Brain microvascular endothelial cell (primary cell): ENCODE data around the gene GABPB2.

Experiments used
- DNase-seq: peaks from one replicate; pipeline ENCODE4 v3.0.0-alpha.2; 2020
- H3K27ac ChIP-seq: fragments of 250-450 bp; sonication (Bioruptor Pico); 2 replicates; pipeline ENCODE4 v1.5.1; 2020; ENCODE audit warnings: mild to moderate bottlenecking, moderate library complexity
- H3K27me3 ChIP-seq: fragments of 250-450 bp; sonication (Bioruptor Pico); replicated peaks from 2 replicates; pipeline ENCODE4 v1.5.1; 2020; ENCODE audit warnings: mild to moderate bottlenecking
- H3K36me3 ChIP-seq: fragments of 250-450 bp; sonication (Bioruptor Pico); replicated peaks from 2 replicates; pipeline ENCODE4 v1.5.1; 2020; ENCODE audit warnings: mild to moderate bottlenecking
- H3K4me3 ChIP-seq: 2 replicates; pipeline ENCODE4 v1.5.1; 2011; ENCODE audit warnings: low read depth, mild to moderate bottlenecking, control low read depth, low read length, moderate library complexity
- CTCF ChIP-seq: IDR thresholded peaks from 2 replicates; pipeline ENCODE4 v1.5.1; 2011; ENCODE audit warnings: low read depth, mild to moderate bottlenecking, moderate library complexity, low read length, control low read depth, inconsistent platforms; ENCODE audit errors: missing control alignments
- in situ Hi-C: cut with HindIII; loops from 2 replicates; pipeline ENCODE4 v1.10.0; 2017; ENCODE audit warnings: low sequenced_read_pairs, low pct_ligation_motif_present

Gene GABPB2

GRCh38 chr1:151047925-151048644, 22.5 kb upstream of the GABPB2 start:
- TF ChIP-seq CTCF: peak; percentile 75
- Histone ChIP-seq H3K36me3 (peaks cover 24% of the 10 kb centered on the region), H3K4me3 (peak overlapping the region; percentile 72), H3K27ac (peak overlapping the region; percentile 46), H3K27me3 (no peaks in the 10 kb centered on the region)
- in situ Hi-C loops: no loop called here
- peak; percentile 70 for DNase-seq

- no peak for TF ChIP-seq CTCF
- no peaks in the 10 kb centered on the region for H3K27me3 ChIP-seq
- no peak for DNase-seq
- H3K27ac ChIP-seq: no peak overlapping the region
- in situ Hi-C loops: no loop called here
- peaks cover 30% of the 10 kb centered on the region for H3K36me3 ChIP-seq
- peak overlapping the region; percentile 72 for H3K4me3 ChIP-seq
Measured at GRCh38 chr1:151048645-151049032, 21.9 kb upstream of the GABPB2 start.

- Histone ChIP-seq H3K27ac (no peak overlapping the region), H3K27me3 (no peaks in the 10 kb centered on the region), H3K4me3 (no peak overlapping the region), H3K36me3 (peaks cover 38% of the 10 kb centered on the region)
- no peak for DNase-seq
- in situ Hi-C loops: no loop called here
- TF ChIP-seq CTCF: no peak
Measured at GRCh38 chr1:151049458-151049857, 21.1 kb upstream of the GABPB2 start.

GRCh38 chr1:151050051-151050688, 20.4 kb upstream of the GABPB2 start:
- in situ Hi-C loops: no loop called here
- Histone ChIP-seq H3K36me3 (peaks cover 45% of the 10 kb centered on the region), H3K27ac (no peak overlapping the region), H3K4me3 (no peak overlapping the region), H3K27me3 (no peaks in the 10 kb centered on the region)
- no peak for TF ChIP-seq CTCF
- no peak for DNase-seq

GRCh38 chr1:151051356-151052009, 19.1 kb upstream of the GABPB2 start:
- TF ChIP-seq CTCF: no peak
- DNase-seq: no peak
- H3K27ac ChIP-seq: no peak overlapping the region

More at GRCh38 chr1:151051356-151052009, 19.1 kb upstream of the GABPB2 start:
- in situ Hi-C loops: no loop called here
- Histone ChIP-seq H3K36me3 (peaks cover 58% of the 10 kb centered on the region), H3K4me3 (no peak overlapping the region), H3K27me3 (no peaks in the 10 kb centered on the region)
